ENCODE results near the gene PPP1R1B.

The PPP1R1B gene

DNA sequence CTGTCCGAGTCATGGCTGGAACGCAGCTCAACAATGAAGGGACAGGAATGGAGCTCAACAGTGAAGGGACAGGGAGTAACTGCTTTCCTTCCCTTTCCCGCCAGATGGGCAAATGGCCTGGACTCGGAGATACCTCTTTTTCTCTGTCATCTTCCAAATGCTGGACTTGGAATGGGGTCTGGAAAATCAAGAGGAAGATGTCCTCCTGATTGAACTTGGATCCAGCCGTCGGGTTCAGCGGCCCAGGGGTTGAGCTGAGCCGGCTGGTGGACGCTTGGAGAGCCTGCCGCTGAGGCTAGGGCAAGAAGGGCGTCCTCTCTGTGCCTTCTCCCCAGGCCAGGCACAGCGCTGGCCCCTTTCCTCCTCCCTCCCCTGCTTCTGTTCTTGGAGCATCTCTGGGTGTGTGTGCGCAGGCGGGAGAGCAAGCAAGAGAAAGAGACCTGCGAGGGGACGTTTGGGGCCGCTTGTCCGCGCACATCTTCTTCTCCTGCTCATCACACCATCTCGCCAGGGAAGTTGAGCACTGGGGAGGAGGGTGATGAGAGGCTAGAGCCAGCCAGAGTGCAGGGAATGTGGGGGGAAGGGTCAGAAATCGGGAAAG is 25.7 kb upstream of the PPP1R1B start:
- DNase-seq, result no peak

DNA sequence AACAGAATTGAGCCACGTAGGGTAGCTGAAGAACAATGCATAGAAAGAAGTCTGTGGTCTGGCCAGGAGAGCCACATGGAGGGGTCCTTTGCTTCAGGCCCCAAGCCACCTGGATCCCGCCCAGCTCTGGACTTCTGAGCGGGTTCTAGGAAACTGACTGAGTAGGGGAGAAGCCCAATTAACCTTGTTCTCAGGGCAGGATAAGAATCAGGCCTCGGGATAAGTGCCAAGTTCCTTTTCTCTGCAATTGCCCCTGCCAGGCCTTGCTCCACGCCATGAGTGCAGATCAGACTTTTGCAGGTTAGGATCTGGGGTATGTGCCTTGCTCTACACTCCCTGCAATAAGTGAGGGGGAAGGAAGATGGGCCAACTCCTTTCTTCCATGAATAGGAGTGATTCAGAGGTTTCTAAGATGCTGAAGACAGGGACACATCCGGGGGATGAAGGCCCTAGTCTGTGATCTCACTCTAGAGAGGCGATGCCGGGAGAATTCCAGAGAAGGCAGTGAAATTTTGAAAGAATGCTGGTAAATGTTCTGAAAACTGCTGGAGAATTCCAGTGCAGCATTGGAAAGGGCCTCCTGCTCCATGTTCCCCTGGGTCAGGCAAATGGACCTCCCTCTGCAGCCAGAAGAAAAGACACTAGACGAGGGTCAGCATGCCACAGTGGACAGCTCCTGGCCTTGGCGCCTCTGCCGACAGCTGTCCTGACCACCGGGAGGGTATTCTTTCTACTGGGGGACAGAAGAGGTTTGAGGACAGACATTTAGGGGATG is 24.8 kb upstream of the PPP1R1B start:
- no peak for DNase-seq

DNA sequence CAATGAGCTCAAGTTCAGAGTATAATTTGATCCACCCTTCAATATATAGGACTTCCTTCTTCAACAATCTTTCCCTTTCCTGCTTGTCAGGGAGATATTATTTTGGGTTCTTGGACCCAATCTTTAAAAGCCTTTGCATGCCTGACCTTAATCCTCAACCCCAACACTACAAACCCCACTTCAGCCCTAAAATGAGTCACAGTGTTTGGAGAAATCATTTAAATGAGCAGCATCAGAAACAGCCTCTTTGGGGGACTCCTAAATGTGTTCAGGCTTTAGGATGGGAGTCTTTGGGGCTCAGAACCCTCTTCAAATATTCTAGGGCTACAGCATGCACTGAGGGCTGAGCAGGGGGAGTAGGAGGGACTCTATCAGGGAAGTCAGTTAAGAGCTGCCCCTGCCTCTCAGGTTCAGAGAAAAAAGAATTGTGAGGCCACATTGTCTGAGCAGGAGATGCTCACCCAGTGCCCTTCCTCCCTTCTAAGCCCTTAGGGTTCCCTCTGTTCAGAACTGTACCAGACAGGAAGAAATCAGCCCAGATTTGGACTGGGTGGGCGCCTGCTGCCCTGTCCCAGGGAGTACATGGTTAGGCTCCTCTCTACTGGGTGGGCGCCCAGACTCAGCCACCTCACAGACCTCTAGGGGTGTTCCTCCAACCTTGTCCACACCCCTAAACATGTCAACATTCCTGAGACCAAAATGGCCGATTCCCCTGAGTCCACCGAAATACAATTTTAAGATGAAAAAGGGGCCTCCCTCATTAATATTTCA is 24.0 kb upstream of the PPP1R1B start:
- DNase-seq, result no peak

DNA sequence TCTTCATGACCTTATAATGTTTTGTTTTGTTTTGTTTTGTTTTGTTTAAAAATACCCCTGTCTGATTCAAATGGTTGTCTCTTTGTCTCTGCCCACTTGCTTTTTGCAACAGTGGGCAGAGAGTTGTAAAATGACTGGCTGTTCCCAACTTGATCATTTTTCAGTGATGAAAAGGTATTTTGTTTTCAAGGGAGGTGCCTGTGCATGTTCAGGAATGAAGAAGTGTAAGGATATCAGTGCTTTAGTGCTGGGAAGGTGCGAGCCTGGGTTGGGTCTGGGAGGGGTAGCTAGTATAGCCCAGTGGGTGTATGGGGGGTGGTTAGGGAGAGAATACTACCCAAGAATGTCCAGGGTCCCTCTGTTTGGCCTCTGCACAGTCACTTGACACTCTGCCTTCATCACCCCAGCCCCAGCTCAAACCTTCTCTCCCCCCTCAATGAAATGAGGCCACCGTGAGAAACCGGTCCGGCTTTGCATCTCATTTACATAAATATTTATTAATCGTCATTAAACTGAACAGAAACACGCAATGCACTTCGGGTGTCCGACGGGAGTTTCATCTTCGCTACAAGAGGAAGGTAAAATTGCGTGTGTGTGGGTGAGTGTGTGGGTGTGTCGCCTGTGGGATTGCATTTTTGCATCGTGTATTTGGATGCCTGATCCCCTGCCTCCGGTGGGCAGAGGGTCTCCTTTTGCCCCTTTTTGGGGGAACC is 23.3 kb upstream of the PPP1R1B start:
- DNase-seq, result no peak

DNA sequence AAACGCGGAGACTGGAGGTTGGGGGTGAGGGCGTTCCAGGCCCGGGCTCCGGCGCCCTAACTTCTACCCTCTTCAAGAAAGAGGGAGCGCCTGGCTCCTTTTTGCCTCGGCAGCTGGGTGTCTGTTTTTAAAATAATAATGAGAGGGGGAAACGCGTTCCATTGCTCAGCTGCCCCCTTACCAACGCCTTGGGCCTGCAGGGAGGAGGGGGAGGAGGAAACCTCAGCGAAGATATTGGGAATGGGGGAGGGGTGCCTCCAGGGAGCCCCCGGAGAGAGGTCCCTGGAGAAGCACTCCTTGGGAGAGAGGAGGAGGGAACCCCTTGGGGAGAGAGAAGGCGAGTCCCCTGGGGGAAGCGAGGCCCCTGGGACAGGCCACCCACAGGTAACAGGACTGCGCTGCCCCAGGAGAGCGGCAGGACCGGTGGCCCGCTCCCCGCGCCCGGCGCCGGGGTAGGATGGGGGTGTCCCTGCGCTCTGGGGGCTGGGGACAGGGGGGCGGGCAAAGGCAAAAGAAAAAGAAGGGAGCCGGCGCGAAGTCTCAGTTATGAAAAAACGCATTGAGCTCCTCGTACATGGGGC is 21.8 kb upstream of the PPP1R1B start:
- DNase-seq, result no peak

DNA sequence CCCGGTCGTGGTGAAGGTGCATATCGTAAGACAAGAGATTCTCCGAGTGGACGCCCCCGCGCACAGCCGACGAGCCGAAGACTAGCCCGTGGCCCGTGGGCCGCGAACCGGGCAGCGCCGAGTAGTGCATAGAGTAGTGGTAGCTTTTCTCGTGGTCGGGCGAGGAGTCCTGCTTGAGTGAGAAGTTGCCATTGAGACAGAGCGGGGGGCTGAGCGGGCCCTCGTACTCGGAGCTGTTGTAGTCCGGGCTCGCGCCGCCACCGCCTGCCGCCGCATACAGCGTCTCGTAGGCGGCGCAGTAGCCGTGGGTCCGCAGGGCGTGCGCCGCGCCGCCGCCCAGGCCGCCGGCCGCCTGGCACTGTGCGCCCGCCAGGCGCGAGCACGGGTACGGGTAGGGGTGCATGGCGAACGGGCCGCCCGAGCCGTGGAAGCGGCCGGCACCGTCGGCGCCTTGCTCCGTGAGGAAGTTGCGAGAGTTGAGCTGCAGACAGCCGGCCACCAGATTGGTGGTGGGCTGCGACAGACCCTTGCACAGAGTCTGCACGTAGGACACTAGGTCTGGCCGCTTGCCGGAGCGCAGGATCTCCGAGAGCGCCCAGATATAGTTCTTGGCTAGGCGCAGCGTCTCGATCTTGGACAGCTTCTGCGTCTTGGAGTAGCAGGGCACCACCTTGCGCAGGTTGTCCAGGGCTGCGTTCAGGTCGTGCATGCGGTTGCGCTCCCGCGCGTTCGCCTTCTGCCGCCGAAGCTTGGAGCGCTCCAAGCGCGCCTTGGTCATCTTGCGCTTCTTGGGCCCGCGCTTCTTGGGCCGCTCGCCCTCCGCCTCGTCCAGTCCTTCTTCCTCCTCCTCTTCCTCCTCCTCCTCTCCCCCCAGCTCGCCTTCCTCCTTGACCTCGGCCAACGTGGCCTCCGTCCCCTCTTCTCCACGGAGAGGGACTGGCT is 21.0 kb upstream of the PPP1R1B start:
- DNase-seq, result no peak

DNA sequence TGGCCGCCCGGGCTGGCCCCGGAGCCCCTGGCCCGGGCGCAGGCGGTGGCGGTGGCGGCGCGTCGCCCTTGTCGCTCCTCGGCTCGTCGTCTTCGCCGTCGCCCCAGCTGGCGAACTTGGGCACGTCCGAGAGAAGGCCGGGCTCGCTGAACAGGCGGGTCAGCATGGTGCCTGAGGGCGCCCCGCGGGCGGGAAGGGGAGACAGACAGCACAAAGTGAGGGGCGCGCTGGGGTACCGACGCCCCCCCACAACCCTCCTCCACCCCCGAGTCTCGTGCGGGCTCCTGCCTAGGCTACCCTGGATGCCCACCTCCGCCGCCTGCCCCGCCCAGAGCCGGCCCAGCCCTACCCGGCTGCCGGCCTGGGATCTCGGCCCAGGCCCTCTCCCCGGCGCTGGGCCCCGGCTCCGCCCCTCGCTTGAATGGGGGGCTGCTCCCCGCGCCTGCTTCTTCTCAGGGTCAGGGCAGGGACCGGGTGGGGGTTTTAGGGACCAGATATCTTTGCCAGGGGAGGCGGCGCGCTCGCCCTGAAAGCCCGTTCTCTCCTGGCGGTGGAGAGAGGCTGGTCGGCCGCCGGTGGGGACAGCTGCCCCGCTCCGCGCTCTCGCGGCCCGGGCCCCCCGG is 20.2 kb upstream of the PPP1R1B start:
- DNase-seq, result no peak

DNA sequence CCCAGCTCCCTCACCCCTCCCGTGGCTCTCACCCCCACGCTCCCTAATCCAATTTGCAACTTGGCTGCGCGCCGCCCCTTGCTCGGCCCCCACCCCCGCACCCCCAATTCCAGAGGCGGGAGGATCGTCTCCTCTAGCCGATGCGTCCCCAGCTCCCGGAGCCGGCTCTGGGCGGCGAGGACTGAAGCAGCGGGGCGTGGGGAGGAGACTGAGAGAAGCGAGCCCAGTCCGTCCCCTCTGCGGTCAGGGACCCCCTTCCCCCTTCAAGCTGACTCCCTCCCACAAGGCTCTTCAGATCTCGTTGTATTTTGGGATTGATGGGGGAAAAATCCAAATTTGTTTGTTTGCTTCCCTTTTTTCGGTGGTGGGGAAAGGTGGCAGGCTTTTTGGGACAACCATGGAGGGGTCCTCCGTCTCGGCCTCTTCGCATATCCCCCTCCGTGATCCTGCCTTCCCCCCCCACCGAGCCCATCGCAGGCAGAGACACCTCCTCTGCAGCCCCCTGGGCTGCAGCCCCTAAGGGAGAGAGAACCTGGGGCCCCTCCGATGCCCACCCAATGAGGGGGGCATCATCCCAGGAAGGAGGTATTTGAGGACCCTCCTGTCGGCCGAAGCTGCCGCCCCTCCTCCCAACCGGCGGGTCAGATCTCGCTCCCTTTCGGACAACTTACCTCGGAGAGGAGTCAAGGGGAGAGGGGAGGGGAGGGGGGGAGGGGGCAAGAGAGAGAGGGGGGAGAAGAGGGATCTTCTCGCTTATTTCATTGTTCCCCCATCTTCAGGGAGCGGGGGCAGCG is 19.5 kb upstream of the PPP1R1B start:
- no peak for DNase-seq

DNA sequence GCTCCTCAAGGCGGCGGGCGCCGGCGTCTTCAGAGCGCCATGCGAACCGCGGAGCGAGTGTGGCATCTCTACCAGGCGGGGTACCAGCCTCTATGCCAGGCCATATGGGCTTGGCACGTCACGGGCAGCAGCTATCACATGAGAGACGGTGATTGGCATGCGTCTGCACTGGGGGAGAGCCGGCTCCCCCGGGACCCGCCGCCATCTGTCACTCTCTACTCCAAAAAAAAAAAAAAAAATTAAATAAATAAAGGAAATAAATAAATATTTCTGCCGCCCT is 19.0 kb upstream of the PPP1R1B start, which contains the start of gene NEUROD2:
TSS of gene NEUROD2 (minus strand) at position 70 of the 280 bp plus-strand sequence. CDS start 1,321 bp downstream, outside the sequence.
- no peak for DNase-seq

DNA sequence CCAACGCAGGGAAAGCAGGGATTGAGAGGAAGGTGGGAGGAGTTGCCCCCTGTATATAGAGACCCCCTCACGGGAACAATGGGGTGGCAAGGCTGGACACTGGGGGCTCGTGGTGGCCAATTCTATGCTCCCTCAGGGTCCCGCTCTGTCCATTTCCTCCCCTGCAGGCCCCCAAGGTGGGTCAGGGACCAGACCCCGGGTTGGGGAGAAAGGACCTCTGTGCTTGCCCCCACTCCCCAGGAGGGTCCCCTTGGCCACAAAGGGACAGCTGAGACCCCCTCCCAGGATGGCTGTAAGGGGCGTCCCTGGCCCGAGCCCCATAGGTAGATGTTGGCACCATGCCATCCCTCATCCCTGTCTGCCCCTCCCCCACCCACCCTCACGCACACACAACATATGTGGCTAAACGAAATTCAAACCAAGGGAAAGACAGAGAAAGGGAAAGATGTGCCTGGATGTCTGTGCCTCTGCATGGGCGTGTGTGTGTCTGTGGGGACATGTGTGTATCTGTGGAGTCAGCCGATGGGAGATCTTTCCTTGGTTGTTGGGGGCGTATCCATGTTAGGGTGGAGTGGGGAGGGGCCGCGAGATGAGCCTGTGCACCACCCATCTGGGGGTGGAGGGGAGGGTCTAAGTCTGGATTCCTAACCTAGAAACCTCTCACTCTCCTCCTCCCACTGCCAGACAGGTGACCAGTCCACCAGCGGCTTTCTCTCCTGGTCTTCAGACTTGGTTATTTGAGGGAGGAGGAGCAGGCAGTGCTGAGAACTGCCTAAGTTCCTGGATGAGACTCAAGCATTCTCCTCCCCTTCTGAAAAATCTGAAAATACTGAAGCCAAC is 18.4 kb upstream of the PPP1R1B start:
- DNase-seq, result no peak

DNA sequence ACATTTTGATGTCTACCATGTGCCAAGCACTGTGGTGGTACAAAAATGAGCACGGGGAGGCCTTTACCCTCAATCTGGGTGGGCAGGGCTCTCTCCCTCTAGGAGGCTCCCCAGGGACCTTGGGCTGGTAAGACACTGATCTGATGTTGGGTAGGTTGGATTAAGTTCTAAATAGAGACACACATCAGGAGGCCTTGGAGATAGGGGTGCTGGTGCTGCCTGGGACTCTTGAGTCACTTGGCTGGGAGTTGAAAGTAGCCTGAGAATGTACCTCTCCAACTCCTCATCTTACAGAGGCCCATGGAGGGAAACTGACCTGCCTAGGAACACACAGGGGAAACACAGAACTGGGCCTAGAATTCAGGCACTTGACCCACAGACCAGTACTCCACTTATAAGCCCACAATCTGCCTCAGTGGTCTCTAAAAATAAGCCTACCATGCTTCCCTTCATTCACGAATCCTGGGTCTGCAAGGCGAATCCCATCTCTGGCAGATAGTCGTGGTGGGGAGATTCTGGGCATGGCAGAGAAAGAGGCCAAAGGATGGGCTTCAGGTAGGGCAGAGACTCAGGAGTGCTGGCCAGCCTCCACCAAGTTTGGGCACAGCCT is 17.2 kb upstream of the PPP1R1B start:
- DNase-seq, result no peak

DNA sequence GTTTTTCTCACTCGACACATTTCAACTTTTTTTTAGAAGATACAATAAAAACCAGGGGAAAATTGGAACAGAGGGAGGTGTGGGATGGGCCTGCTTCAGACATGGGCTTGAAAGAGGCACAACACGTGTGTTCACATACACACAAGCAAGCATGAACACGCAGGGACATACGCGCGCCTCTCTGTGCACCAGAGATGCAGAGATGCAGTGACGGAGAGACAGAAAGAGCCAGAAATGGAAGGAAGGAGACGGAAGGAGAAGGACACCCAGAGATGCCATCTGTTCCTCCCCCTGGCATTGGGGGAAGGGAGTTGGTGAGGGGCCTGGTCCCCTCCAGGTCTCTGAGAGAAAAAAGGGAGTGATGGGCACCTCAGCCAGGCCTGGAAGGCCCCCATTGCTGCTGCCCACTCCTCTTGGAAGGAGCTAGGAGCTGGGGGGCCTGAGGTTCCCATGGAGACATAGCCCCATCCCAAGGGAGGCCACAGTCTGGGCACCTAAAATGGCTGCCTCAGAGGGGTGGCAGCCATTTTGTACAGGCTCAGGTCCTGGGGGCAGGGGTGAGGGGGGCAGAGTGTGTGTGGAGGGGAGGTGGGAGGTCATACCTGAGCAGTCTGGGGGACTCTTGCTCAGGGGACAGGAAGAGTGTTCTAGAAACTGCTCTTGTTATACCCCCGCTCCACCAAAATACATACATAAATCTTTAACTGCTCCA is 15.2 kb upstream of the PPP1R1B start:
- DNase-seq, result no peak

DNA sequence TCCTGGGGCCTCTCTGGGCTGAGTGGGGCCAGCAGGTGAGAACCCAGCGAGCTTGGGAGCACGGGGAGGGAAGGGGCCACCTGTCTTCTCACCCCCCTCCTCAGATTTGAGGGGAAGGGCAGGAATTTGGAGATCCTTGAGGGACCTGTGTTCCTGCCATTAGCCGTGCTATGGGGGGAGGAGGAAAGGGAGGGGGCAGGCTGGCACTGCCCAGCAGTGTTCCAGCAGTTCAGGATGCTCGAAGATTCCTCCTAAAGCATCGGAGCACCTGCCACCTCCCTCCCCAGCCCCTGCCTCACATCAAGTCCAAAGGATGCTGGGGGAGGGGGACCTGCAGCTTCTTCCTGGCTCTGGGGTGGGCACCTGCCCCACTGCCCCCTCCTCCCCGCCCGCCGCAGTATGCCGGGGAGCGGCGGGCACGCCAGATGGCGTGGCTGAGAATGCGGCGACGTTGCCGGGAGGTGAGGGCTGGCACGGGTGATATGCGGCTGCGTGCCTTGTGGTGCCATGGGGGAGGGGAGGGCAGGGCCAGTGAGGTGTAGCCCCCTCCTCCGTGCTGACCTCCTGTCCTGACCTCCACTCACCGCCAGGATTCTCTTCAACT is 14.4 kb upstream of the PPP1R1B start:
- no peak for DNase-seq

DNA sequence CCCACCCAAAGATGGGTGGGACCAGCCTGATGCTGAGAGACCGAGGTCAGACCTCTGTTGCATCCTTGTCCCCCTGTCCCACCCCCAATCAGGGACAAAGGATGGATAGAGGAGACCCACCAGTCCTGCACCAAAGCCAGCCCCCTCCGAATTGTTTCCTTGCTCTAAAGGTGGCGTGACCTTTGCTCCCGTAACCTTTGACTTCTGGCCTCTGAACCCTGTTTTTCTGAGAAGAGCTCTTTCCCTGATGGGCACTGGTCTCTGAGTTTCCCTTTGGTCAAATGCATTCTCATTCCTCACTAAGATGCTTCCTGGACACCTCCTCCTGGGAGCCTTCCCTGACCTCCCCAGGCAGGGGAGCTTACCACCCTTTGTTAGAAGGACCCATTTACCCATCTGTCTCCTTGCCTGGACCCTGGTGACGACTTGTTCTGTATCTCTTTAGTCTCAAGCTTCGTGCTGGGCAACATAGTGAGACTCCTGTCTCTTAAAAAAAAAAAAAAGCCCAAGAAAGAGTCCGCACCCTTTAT is 13.8 kb upstream of the PPP1R1B start:
- no peak for DNase-seq

DNA sequence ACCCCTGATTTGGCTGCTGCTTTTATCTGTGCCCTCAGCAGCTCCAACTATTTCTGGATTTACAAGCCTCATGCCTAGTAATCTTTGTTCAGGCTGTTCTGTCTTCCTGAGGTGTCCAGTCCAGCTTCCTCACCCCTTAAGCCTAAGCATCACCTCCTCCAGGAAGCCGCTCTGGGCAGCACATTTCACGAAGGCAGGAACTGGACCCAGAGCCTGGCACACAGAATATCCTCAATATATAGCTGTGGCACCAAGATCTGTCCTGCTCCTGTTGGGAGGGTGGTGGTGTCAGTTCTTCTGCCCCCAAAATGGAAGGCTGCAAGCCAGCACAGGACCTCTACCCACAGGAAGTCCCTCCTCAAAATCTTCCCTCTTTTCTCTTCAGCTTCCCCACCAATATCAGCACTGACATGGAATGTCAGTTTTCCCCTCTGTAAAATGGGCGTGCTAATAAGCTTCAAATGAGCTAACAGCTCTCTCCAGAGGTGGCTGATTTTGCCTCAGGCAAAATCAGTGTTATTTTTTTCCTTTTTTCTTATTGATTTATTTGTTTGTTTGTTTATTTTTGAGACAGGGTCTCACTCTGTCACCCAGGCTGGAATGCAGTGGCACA is 12.1 kb upstream of the PPP1R1B start:
- DNase-seq, result no peak

DNA sequence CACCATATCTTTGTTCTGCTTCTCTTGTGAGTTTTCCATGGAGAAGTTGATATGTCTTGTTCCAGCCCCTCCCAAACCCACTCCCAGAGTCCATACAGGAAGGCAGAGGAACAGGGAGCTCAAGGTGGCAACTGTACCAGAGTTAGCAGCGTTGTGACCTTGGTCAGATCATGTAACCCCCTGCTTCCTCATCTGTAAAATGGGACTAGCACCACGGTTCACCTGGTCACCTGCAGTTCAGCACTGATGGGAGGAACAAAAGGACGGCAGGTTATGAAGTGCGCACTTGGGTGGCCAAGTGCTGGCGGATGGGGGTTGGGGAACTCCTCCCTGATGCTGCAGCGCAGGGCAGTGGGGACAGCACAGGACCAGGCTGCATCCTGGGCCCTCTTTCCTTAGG is 11.3 kb upstream of the PPP1R1B start:
- DNase-seq, result no peak

DNA sequence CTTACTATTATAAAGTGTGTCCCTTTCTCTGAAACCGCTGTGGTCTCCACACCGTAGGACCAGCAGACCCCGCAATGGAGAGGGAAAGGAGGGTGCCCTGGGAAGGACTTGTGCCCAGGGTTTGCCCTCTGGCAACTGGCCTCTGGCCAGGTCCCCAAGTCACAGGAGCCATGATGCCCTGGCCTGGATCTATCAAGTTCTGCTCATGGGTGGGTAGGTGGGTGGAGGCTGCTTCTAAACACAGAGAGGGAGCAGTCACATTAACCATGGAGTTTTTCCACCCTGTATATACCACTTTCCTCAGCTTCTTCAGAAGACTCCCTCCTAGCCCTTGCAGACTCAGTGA is 9.7 kb upstream of the PPP1R1B start:
- DNase-seq, result no peak
